ENCODE measurements around the gene SRPX.

The SRPX gene

GRCh38 chrX:38206542-38206941, 14.1 kb downstream of the SRPX start:
- no peak for DNase-seq

- no peak for DNase-seq
Measured at GRCh38 chrX:38206036-38206435, 14.6 kb downstream of the SRPX start.

- no peak for DNase-seq
Measured at GRCh38 chrX:38205039-38205438, 15.6 kb downstream of the SRPX start.

GRCh38 chrX:38192007-38192810, 28.5 kb downstream of the SRPX start:
- DNase-seq, result no peak

GRCh38 chrX:38189431-38190250, 31.0 kb downstream of the SRPX start:
- no peak for DNase-seq

- no peak for DNase-seq
Measured at GRCh38 chrX:38183596-38183995, 37.1 kb downstream of the SRPX start.

GRCh38 chrX:38181357-38181756, 39.3 kb downstream of the SRPX start:
- no peak for DNase-seq

GRCh38 chrX:38178396-38178795, 42.3 kb downstream of the SRPX start:
- DNase-seq, result no peak

- no peak for DNase-seq
Measured at GRCh38 chrX:38175139-38175538, 45.5 kb downstream of the SRPX start.

GRCh38 chrX:38172596-38172995, 48.1 kb downstream of the SRPX start:
- no peak for DNase-seq

GRCh38 chrX:38170556-38170955, 50.1 kb downstream of the SRPX start:
- no peak for DNase-seq

- DNase-seq, result no peak
Measured at GRCh38 chrX:38166478-38167083, 54.1 kb downstream of the SRPX start.

- no peak for DNase-seq
Measured at GRCh38 chrX:38165023-38165422, 55.6 kb downstream of the SRPX start.

GRCh38 chrX:38163193-38163592, 57.5 kb downstream of the SRPX start:
- no peak for DNase-seq

GRCh38 chrX:38156838-38157237, 63.8 kb downstream of the SRPX start:
- DNase-seq, result no peak

- no peak for DNase-seq
Measured at GRCh38 chrX:38154818-38155217, 65.9 kb downstream of the SRPX start.

GRCh38 chrX:38154340-38154739, 66.3 kb downstream of the SRPX start:
- no peak for DNase-seq

- no peak for DNase-seq
Measured at GRCh38 chrX:38151441-38151840, 69.2 kb downstream of the SRPX start.

- no peak for DNase-seq
Measured at GRCh38 chrX:38150993-38151392, 69.7 kb downstream of the SRPX start.

GRCh38 chrX:38149016-38149415, 71.7 kb downstream of the SRPX start:
- DNase-seq, result no peak

GRCh38 chrX:38142610-38143009, 78.1 kb downstream of the SRPX start:
- no peak for DNase-seq

- DNase-seq, result no peak
Measured at GRCh38 chrX:38138900-38139299, 81.8 kb downstream of the SRPX start.

GRCh38 chrX:38138157-38138891, 82.3 kb downstream of the SRPX start:
- no peak for DNase-seq
